A549 (cell line): ENCODE measurements around the gene NPTXR.

Experiments
- ELK1 ChIP-seq: fragments of 150-350 bp; IDR thresholded peaks from 2 replicates; pipeline ENCODE4 v1.6.1; 2014; ENCODE audit warnings: low read depth, mild to moderate bottlenecking, low read length
- EP300 ChIP-seq, 2 experiments: fragments of >200 bp; sonication (Bioruptor Twin); formaldehyde crosslinking; IDR thresholded peaks; 2 replicates in 1 of 2; 3 replicates in 1 of 2; pipeline ENCODE4 v1.6.1; 2016 to 2017
- HDAC2 ChIP-seq: fragments of 200-600 bp; sonication (generic); IDR thresholded peaks from 2 replicates; pipeline ENCODE4 v1.6.1; 2016
- HMGXB4 ChIP-seq: fragments of 250-450 bp; sonication (Bioruptor Pico); IDR thresholded peaks from 2 replicates; pipeline ENCODE4 v1.5.0; 2021; ENCODE audit warnings: mild to moderate bottlenecking, moderate library complexity, borderline replicate concordance
- JUN ChIP-seq, 2 experiments: fragments of >200 bp; sonication (Bioruptor Twin); formaldehyde crosslinking; IDR thresholded peaks; 2 replicates in 1 of 2; 3 replicates in 1 of 2; pipeline ENCODE4 v1.6.1; 2016 to 2017
- PBX3 ChIP-seq: IDR thresholded peaks from 2 replicates; pipeline ENCODE4 v1.6.1; 2012
- POLR2A ChIP-seq: IDR thresholded peaks from 2 replicates; pipeline ENCODE4 v1.6.1; 2012; ENCODE audit warnings: mild to moderate bottlenecking, low read length
- RCOR1 ChIP-seq: fragments of 150-350 bp; IDR thresholded peaks from 2 replicates; pipeline ENCODE4 v1.6.1; 2014; ENCODE audit warnings: antibody characterized with exemption, low read length, low read depth
- REST ChIP-seq: fragments of 200-600 bp; sonication (generic); IDR thresholded peaks from 2 replicates; pipeline ENCODE4 v1.6.1; 2016; ENCODE audit warnings: antibody characterized with exemption, mild to moderate bottlenecking, moderate library complexity
- SREBF2 ChIP-seq: fragments of 450-650 bp; IDR thresholded peaks from 2 replicates; pipeline ENCODE4 v1.6.1; 2014; ENCODE audit warnings: mild to moderate bottlenecking, moderate library complexity
- TF ChIP-seq, protein P1 (sequence below): IDR thresholded peaks from 2 replicates; pipeline ENCODE4 v1.6.1; 2012
- TF ChIP-seq, protein P2 (sequence below): fragments of >200 bp; sonication (Bioruptor Twin); formaldehyde crosslinking; IDR thresholded peaks from 3 replicates; pipeline ENCODE4 v1.5.1; 2016

- TF ChIP-seq, protein P1, sequence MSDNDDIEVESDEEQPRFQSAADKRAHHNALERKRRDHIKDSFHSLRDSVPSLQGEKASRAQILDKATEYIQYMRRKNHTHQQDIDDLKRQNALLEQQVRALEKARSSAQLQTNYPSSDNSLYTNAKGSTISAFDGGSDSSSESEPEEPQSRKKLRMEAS: no peak
- TF ChIP-seq HMGXB4 (no peak), POLR2A (no peak), EP300 (IDR thresholded peaks at IDR 0.05) (no peak), PBX3 (no peak), ELK1 (no peak), JUN (IDR thresholded peaks at IDR 0.05) (no peak), REST (no peak), HDAC2 (no peak), SREBF2 (no peak), RCOR1 (no peak)
- TF ChIP-seq, protein P2, sequence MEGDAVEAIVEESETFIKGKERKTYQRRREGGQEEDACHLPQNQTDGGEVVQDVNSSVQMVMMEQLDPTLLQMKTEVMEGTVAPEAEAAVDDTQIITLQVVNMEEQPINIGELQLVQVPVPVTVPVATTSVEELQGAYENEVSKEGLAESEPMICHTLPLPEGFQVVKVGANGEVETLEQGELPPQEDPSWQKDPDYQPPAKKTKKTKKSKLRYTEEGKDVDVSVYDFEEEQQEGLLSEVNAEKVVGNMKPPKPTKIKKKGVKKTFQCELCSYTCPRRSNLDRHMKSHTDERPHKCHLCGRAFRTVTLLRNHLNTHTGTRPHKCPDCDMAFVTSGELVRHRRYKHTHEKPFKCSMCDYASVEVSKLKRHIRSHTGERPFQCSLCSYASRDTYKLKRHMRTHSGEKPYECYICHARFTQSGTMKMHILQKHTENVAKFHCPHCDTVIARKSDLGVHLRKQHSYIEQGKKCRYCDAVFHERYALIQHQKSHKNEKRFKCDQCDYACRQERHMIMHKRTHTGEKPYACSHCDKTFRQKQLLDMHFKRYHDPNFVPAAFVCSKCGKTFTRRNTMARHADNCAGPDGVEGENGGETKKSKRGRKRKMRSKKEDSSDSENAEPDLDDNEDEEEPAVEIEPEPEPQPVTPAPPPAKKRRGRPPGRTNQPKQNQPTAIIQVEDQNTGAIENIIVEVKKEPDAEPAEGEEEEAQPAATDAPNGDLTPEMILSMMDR: no peak
Measured at GRCh38 chr22:38774496-38775166, 69.2 kb downstream of the NPTXR start.
